ENCODE measurements around the gene ZNF423. TPM values are rescaled to one million over a fixed set of nuclear protein-coding genes. Genes with fewer than 3 reads are reported as not detected.

ZNF423 gene
- total RNA-seq, 4 donors from 2014 or later, result 7.0 to 19.7 (median 8.4) TPM

- H3K9me3 ChIP-seq, result no peaks in the 10 kb centered on the region
- TF ChIP-seq, protein P1, sequence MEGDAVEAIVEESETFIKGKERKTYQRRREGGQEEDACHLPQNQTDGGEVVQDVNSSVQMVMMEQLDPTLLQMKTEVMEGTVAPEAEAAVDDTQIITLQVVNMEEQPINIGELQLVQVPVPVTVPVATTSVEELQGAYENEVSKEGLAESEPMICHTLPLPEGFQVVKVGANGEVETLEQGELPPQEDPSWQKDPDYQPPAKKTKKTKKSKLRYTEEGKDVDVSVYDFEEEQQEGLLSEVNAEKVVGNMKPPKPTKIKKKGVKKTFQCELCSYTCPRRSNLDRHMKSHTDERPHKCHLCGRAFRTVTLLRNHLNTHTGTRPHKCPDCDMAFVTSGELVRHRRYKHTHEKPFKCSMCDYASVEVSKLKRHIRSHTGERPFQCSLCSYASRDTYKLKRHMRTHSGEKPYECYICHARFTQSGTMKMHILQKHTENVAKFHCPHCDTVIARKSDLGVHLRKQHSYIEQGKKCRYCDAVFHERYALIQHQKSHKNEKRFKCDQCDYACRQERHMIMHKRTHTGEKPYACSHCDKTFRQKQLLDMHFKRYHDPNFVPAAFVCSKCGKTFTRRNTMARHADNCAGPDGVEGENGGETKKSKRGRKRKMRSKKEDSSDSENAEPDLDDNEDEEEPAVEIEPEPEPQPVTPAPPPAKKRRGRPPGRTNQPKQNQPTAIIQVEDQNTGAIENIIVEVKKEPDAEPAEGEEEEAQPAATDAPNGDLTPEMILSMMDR (IDR thresholded peaks at IDR 0.05), result no peak
- TF ChIP-seq EP300 (IDR thresholded peaks at IDR 0.05) (no peak), POLR2A (IDR thresholded peaks at IDR 0.05) (no peak), POLR2AphosphoS5 (IDR thresholded peaks at IDR 0.05) (no peak)
- H3K36me3 ChIP-seq, result peaks cover 0 to 5% of the 10 kb centered on the region in 2 donors
- no peak overlapping the region for H3K4me3 ChIP-seq
- no peak for ATAC-seq
- H3K27ac ChIP-seq, result peak overlapping the region in 2 of 4 donors; percentile 37 to 41
- H3K4me1 ChIP-seq, result peaks cover 0 to 11% (median 6%) of the 10 kb centered on the region in 3 donors
- 24 to 47% methylated on average over 3 of the region's 3 CpGs for WGBS, 2 donors (ENCODE audit: low coverage in 1 of 2)
- no peaks in the 10 kb centered on the region for H3K27me3 ChIP-seq
Observed at GRCh38 chr16:49625311-49626065, 230.4 kb downstream of the ZNF423 start.

DNA sequence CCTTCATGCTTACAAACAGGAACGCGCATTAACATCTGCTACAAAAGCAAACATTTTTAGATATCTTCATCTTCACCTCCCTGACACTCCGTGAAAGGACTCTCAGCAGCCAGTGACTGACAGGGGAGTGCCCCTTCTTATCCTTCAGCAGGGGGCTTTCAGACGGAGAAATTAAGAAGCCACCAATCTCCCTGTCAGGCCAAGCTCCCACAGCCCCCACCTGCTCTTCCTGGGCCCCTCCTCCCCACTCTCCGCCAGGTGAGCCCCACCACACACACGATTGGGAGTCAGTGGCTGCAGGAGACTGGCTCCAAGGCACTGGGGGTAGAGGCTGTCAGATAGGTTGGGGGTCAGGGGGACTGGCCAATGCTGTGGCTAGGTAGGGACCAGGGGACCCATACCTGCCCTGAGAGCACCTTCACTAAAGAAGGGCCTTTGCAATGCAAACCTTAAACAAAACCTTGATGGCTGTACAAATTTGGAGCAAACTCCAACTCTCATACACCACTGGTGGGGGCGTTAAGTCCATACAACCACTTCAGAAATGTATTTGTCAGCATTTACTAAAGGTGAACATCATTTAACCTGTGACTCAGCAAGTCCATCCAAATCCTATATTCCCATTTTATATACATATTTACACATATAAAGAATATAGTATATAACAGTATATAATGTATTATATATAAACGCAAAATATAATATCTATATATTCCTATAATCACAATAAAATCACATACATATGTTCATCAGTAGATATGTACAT, 232.2 kb downstream of the ZNF423 start:
- H3K4me1 ChIP-seq, result peaks cover 0 to 26% (median 12%) of the 10 kb centered on the region in 3 donors
- 85 to 95% methylated on average over 2 to 7 of the region's 8 CpGs for whole genome bisulfite sequencing, 2 donors (ENCODE audit: low coverage in 1 of 2)
- no peak for ATAC-seq
- H3K36me3 ChIP-seq, result peaks cover 0 to 5% of the 10 kb centered on the region in 2 donors
- H3K9me3 ChIP-seq, result no peaks in the 10 kb centered on the region
- no peak overlapping the region for H3K4me3 ChIP-seq
- no peaks in the 10 kb centered on the region for H3K27me3 ChIP-seq
- TF ChIP-seq POLR2AphosphoS5 (IDR thresholded peaks at IDR 0.05), result no peak
- no peak for TF ChIP-seq POLR2A (IDR thresholded peaks at IDR 0.05)
- TF ChIP-seq, protein P1 (IDR thresholded peaks at IDR 0.05), result no peak
- no peak for TF ChIP-seq EP300 (IDR thresholded peaks at IDR 0.05)
- no peak overlapping the region for H3K27ac ChIP-seq

DNA sequence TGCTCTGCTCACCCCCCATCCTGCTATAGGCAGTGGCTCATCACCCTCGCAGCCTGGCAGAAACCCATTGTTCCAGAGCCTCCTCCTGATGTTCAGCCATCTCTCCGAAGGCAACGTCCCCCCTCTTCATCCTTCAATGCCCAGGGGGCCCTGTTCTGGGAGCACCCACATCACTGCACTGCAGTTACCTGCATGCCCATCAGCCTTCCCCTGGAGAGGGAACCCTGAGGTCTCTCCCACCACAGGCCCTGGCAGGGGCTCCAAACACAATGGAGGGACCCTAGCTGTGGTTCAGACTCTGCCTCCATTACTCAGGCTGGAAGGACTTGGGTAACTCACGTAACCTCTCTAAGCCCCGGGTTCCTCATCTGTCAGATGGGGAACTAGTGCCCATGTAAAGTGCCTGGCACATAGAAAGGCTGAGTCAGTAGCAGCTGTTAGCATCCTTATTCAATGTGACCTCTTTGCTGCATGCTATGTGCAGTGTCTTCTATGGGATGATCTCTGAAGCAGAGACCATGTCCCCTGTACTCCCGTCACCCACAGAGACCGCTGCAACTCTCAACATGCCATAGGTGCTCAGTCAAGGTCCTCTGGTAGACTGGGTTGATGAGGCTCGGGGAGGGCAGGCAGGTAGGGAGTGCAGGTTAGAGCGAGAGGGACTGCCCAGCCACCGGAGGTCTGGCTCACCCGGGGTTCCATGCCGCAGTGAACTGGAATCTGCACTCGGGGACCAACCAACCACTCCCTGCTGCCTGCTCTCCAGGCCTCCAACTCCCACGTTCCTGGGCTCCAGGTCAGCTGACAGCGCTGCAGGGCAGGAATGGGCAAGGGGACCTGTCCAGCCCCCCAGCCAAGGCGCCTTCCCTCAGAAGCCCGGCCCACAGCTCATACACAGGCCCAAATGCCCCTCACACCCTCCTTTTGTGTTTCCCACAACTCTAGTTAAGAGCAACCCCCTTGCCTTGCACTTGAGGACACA, 233.2 kb downstream of the ZNF423 start:
- TF ChIP-seq POLR2AphosphoS5 (IDR thresholded peaks at IDR 0.05) (no peak), EP300 (IDR thresholded peaks at IDR 0.05) (no peak), POLR2A (IDR thresholded peaks at IDR 0.05) (no peak)
- TF ChIP-seq, protein P1 (IDR thresholded peaks at IDR 0.05), result no peak
- no peaks in the 10 kb centered on the region for H3K9me3 ChIP-seq
- ATAC-seq, result no peak
- no peak overlapping the region for H3K4me3 ChIP-seq
- H3K36me3 ChIP-seq, result peaks cover 0 to 5% of the 10 kb centered on the region in 2 donors
- peaks cover 0 to 26% (median 12%) of the 10 kb centered on the region in 3 donors for H3K4me1 ChIP-seq
- no peaks in the 10 kb centered on the region for H3K27me3 ChIP-seq
- H3K27ac ChIP-seq, result no peak overlapping the region
- WGBS, 2 donors (ENCODE audit: low coverage in 1 of 2), result 85 to 94% methylated on average over 2 to 3 of the region's 17 CpGs

- H3K4me1 ChIP-seq, result peaks cover 0 to 26% (median 12%) of the 10 kb centered on the region in 3 donors
- TF ChIP-seq, protein P1 (IDR thresholded peaks at IDR 0.05), result no peak
- TF ChIP-seq POLR2AphosphoS5 (IDR thresholded peaks at IDR 0.05) (no peak), EP300 (IDR thresholded peaks at IDR 0.05) (no peak), POLR2A (IDR thresholded peaks at IDR 0.05) (no peak)
- H3K9me3 ChIP-seq, result no peaks in the 10 kb centered on the region
- H3K4me3 ChIP-seq, result no peak overlapping the region
- WGBS, 2 donors (ENCODE audit: low coverage in 1 of 2), result 81 to 100% methylated on average over 1 to 3 of the region's 4 CpGs
- no peak overlapping the region for H3K27ac ChIP-seq
- ATAC-seq, result no peak
- H3K27me3 ChIP-seq, result no peaks in the 10 kb centered on the region
- H3K36me3 ChIP-seq, result peaks cover 0 to 5% of the 10 kb centered on the region in 2 donors
Observed at GRCh38 chr16:49622084-49622390, 233.9 kb downstream of the ZNF423 start.
